Keratinocyte (primary cell): ENCODE measurements around the gene POLA1. TPM values are rescaled to one million over a fixed set of nuclear protein-coding genes. Genes with fewer than 3 reads are reported as not detected.

Experiments
- DNase-seq: peaks from one replicate; pipeline ENCODE4 v3.0.0-alpha.2; 2011; ENCODE audit warnings: low read depth, missing footprints, low spot score
- FAIRE-seq: peaks from 2 replicates; lab custom pipeline; 2011; peaks lifted over from hg19 to GRCh38; lab: Jason Lieb, UNC
- H2AFZ ChIP-seq: 2 replicates; pipeline ENCODE4 v1.6.0; 2012; ENCODE audit warnings: low read length, control low read depth, inconsistent platforms; ENCODE audit not compliant: control insufficient read depth
- H3K27ac ChIP-seq: 2 replicates; pipeline ENCODE4 v1.5.1; 2011; ENCODE audit warnings: low read length; ENCODE audit not compliant: control insufficient read depth, insufficient read depth
- H3K27me3 ChIP-seq: 3 replicates; pipeline ENCODE4 v1.6.0; 2011; ENCODE audit warnings: low read length; ENCODE audit not compliant: control insufficient read depth, insufficient read depth; ENCODE audit errors: extremely low read depth
- H3K36me3 ChIP-seq, 2 experiments: 2 replicates in 1 of 2; 3 replicates in 1 of 2; pipeline ENCODE4 v1.5.1; 2011; ENCODE audit warnings: low read length in 2 of 2, mild to moderate bottlenecking in 1 of 2; ENCODE audit not compliant: control insufficient read depth in 2 of 2, insufficient read depth in 2 of 2; ENCODE audit errors: extremely low read depth in 1 of 2
- H3K4me1 ChIP-seq: 3 replicates; pipeline ENCODE4 v1.5.1; 2011; ENCODE audit warnings: low read length; ENCODE audit not compliant: control insufficient read depth, insufficient read depth; ENCODE audit errors: extremely low read depth
- H3K4me2 ChIP-seq: 3 replicates; pipeline ENCODE4 v1.6.0; 2011; ENCODE audit warnings: low read depth, low read length; ENCODE audit not compliant: control insufficient read depth, insufficient read depth; ENCODE audit errors: extremely low read depth
- H3K4me3 ChIP-seq, 3 experiments: fragments of 200-600 bp in 1 of 3; sonication (generic) in 1 of 3; 2 replicates in 2 of 3; 3 replicates in 1 of 3; pipeline ENCODE4 v1.5.1; 2011 to 2016; ENCODE audit warnings: low read length in 3 of 3, mild to moderate bottlenecking in 3 of 3, control low read depth in 2 of 3, inconsistent platforms in 1 of 3, low read depth in 1 of 3, mixed read lengths in 1 of 3, mixed run types in 1 of 3, moderate library complexity in 1 of 3; ENCODE audit not compliant: control insufficient read depth in 2 of 3, insufficient read depth in 2 of 3; ENCODE audit errors: extremely low read depth in 1 of 3
- H3K79me2 ChIP-seq: 2 replicates; pipeline ENCODE4 v1.6.0; 2012; ENCODE audit warnings: low read length; ENCODE audit not compliant: control insufficient read depth, insufficient read depth
- H3K9ac ChIP-seq: 3 replicates; pipeline ENCODE4 v1.6.0; 2011; ENCODE audit warnings: low read length; ENCODE audit not compliant: control insufficient read depth, insufficient read depth; ENCODE audit errors: extremely low read depth
- H3K9me1 ChIP-seq: 3 replicates; pipeline ENCODE4 v1.6.0; 2011; ENCODE audit warnings: low read length; ENCODE audit not compliant: control insufficient read depth, insufficient read depth; ENCODE audit errors: extremely low read depth
- H3K9me3 ChIP-seq: 2 replicates; pipeline ENCODE4 v1.5.1; 2012; ENCODE audit warnings: low read depth, low read length; ENCODE audit not compliant: control insufficient read depth
- H4K20me1 ChIP-seq: 3 replicates; pipeline ENCODE4 v1.6.0; 2011; ENCODE audit warnings: low read length; ENCODE audit not compliant: control insufficient read depth, insufficient read depth; ENCODE audit errors: extremely low read depth
- EZH2 ChIP-seq: IDR thresholded peaks from one replicate; pipeline ENCODE4 v1.6.1; 2012; ENCODE audit warnings: inconsistent platforms, mild to moderate bottlenecking, low read length, moderate library complexity
- dilution Hi-C: fragments of 300-500 bp; cut with MboI; formaldehyde crosslinking; loops from one replicate; pipeline ENCODE4 v1.7.0; 2020; ENCODE audit warnings: low sequenced_read_pairs; ENCODE audit not compliant: extremely low pct_ligation_motif_present
- polyA plus RNA-seq, 5 experiments: library from polyadenylated mRNA; depleted of rRNA in 3 of 5; stranded (reverse) in 3 of 5; stranded (forward) in 1 of 5; unstranded in 1 of 5; fragments of >200 nt; gene quantifications; 1 replicate in 1 of 5; 2 replicates in 3 of 5; 3 replicates in 1 of 5; pipeline versions ENCODE4 v1.2.1 to v1.2.3, GENCODE V29; 2011 to 2012; ENCODE audit warnings: missing spikeins in 2 of 5, low read depth in 1 of 5, low replicate concordance in 1 of 5
- TF ChIP-seq, protein P1 (sequence below), 3 experiments: IDR thresholded peaks in 1 of 3; conservative IDR thresholded peaks in 1 of 3; optimal IDR thresholded peaks in 1 of 3; 2 replicates in 2 of 3; 3 replicates in 1 of 3; pipeline versions ENCODE3 to v1.5.1; 2011; ENCODE audit warnings: low read length in 3 of 3, mild to moderate bottlenecking in 3 of 3, moderate library complexity in 2 of 3, control low read depth in 1 of 3, inconsistent platforms in 1 of 3; ENCODE audit not compliant: insufficient read depth in 2 of 3; ENCODE audit errors: extremely low read depth in 1 of 3

Gene POLA1
- polyA plus RNA-seq, 1 donor (not counting 4 experiments of a cell fraction or from before 2014, with no cell fraction given) = 3.9 TPM

GRCh38 chrX:24842486-24842885, 148.8 kb downstream of the POLA1 start:
- Histone ChIP-seq H3K27me3 (no peaks in the 10 kb centered on the region), H3K27ac (no peak overlapping the region), H3K4me3 (no peak overlapping the region), H3K36me3 (no peaks in the 10 kb centered on the region), H3K9ac (no peak overlapping the region), H3K9me1 (no peaks in the 10 kb centered on the region), H3K4me2 (no peak overlapping the region), H3K9me3 (no peaks in the 10 kb centered on the region), H4K20me1 (no peaks in the 10 kb centered on the region), H3K79me2 (no peaks in the 10 kb centered on the region), H3K4me1 (peaks cover 3% of the 10 kb centered on the region), H2AFZ (no peak overlapping the region)
- dilution Hi-C loops = no loop called here
- FAIRE-seq = no peak
- DNase-seq = no peak
- TF ChIP-seq, protein P1, sequence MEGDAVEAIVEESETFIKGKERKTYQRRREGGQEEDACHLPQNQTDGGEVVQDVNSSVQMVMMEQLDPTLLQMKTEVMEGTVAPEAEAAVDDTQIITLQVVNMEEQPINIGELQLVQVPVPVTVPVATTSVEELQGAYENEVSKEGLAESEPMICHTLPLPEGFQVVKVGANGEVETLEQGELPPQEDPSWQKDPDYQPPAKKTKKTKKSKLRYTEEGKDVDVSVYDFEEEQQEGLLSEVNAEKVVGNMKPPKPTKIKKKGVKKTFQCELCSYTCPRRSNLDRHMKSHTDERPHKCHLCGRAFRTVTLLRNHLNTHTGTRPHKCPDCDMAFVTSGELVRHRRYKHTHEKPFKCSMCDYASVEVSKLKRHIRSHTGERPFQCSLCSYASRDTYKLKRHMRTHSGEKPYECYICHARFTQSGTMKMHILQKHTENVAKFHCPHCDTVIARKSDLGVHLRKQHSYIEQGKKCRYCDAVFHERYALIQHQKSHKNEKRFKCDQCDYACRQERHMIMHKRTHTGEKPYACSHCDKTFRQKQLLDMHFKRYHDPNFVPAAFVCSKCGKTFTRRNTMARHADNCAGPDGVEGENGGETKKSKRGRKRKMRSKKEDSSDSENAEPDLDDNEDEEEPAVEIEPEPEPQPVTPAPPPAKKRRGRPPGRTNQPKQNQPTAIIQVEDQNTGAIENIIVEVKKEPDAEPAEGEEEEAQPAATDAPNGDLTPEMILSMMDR (optimal IDR thresholded peaks at IDR 0.05 in 1 of 3, IDR thresholded peaks at IDR 0.05 in 1 of 3, conservative IDR thresholded peaks at IDR 0.05 in 1 of 3; ENCODE audit: extremely low read depth in 1 of 3, insufficient read depth in 2 of 3, low read length in 3 of 3) = no peak
- TF ChIP-seq EZH2 = no peak

GRCh38 chrX:24846550-24847150, 152.9 kb downstream of the POLA1 start:
- dilution Hi-C loops = no loop called here
- no peaks in the 10 kb centered on the region for H3K9me1 ChIP-seq
- no peaks in the 10 kb centered on the region for H4K20me1 ChIP-seq
- no peak overlapping the region for H2AFZ ChIP-seq
- H3K79me2 ChIP-seq = no peaks in the 10 kb centered on the region
- H3K4me3 ChIP-seq = no peak overlapping the region
- no peak overlapping the region for H3K9ac ChIP-seq
- no peaks in the 10 kb centered on the region for H3K9me3 ChIP-seq
- no peak overlapping the region for H3K4me2 ChIP-seq
- TF ChIP-seq EZH2 = no peak
- TF ChIP-seq, protein P1 (optimal IDR thresholded peaks at IDR 0.05 in 1 of 3, IDR thresholded peaks at IDR 0.05 in 1 of 3, conservative IDR thresholded peaks at IDR 0.05 in 1 of 3; ENCODE audit: extremely low read depth in 1 of 3, insufficient read depth in 2 of 3, low read length in 3 of 3) = no peak
- FAIRE-seq = no peak
- no peak overlapping the region for H3K27ac ChIP-seq
- H3K27me3 ChIP-seq = no peaks in the 10 kb centered on the region
- no peaks in the 10 kb centered on the region for H3K36me3 ChIP-seq
- H3K4me1 ChIP-seq = peaks cover 2% of the 10 kb centered on the region
- DNase-seq = no peak
